Cardiac muscle cell (in vitro differentiated cells and primary cell): Measurements from ENCODE around the gene EYA4. TPM values are rescaled to one million over a fixed set of nuclear protein-coding genes. Genes with fewer than 3 reads are reported as not detected.

Experiments used
- DNase-seq, 2 donors: peaks; one replicate each; pipeline versions ENCODE4 v3.0.0 to v3.0.0-alpha.2; 2010 to 2017; ENCODE audit warnings: low read depth in 1 of 2, low spot score in 1 of 2
- H3K27ac ChIP-seq: fragments of 200-600 bp; sonication (generic); 2 replicates; pipeline ENCODE4 v1.5.1; 2016
- H3K27me3 ChIP-seq: fragments of 200-600 bp; sonication (generic); 2 replicates; pipeline ENCODE4 v1.6.0; 2016; ENCODE audit warnings: control low read depth
- H3K36me3 ChIP-seq: fragments of 200-600 bp; sonication (generic); 2 replicates; pipeline ENCODE4 v1.5.1; 2016; ENCODE audit warnings: control low read depth
- H3K4me1 ChIP-seq: fragments of 200-600 bp; sonication (generic); 2 replicates; pipeline ENCODE4 v1.8.1; 2017; ENCODE audit warnings: low read depth, mild to moderate bottlenecking, mixed run types
- H3K4me3 ChIP-seq: fragments of 200-600 bp; sonication (generic); 2 replicates; pipeline ENCODE4 v1.5.1; 2016; ENCODE audit warnings: mild to moderate bottlenecking
- H3K9me3 ChIP-seq: fragments of 200-600 bp; sonication (generic); 2 replicates; pipeline ENCODE4 v1.5.1; 2017; ENCODE audit warnings: low read depth, mild to moderate bottlenecking, control low read depth
- CTCF ChIP-seq: IDR thresholded peaks from 2 replicates; pipeline ENCODE4 v1.5.1; 2012; ENCODE audit warnings: low read depth, mild to moderate bottlenecking, low read length
- polyA plus RNA-seq: library from polyadenylated mRNA; unstranded; fragments of >200 nt; fragmentation: Nextera tagmentation; extraction: Ambion mirVana; gene quantifications from 2 replicates; pipeline ENCODE4 v1.2.1, GENCODE V29; 2016
- total RNA-seq: library from RNA; depleted of rRNA; stranded (reverse); fragments of >200 nt; gene quantifications from 2 replicates; pipeline ENCODE4 v1.2.3, GENCODE V29; 2016

EYA4 gene
- total and polyA plus RNA-seq, 2 experiments from 2014 or later = 0.03 to 0.11 TPM

- H3K4me3 ChIP-seq = no peak overlapping the region
- DNase-seq = no peak
- H3K4me1 ChIP-seq = no peaks in the 10 kb centered on the region
- H3K9me3 ChIP-seq = no peaks in the 10 kb centered on the region
- no peaks in the 10 kb centered on the region for H3K36me3 ChIP-seq
- no peaks in the 10 kb centered on the region for H3K27me3 ChIP-seq
- no peak overlapping the region for H3K27ac ChIP-seq
- TF ChIP-seq CTCF = no peak
Measured at GRCh38 chr6:133218852-133219251, 22.3 kb upstream of the EYA4 start.

- Histone ChIP-seq H3K9me3 (no peaks in the 10 kb centered on the region), H3K4me1 (no peaks in the 10 kb centered on the region), H3K27ac (no peak overlapping the region), H3K27me3 (no peaks in the 10 kb centered on the region), H3K36me3 (no peaks in the 10 kb centered on the region), H3K4me3 (no peak overlapping the region)
- TF ChIP-seq CTCF = no peak
- no peak for DNase-seq
Measured at GRCh38 chr6:133223452-133224029, 17.6 kb upstream of the EYA4 start.

GRCh38 chr6:133225560-133225959, 15.6 kb upstream of the EYA4 start:
- no peak for DNase-seq
- no peaks in the 10 kb centered on the region for H3K4me1 ChIP-seq
- H3K36me3 ChIP-seq = no peaks in the 10 kb centered on the region
- no peak overlapping the region for H3K4me3 ChIP-seq
- no peaks in the 10 kb centered on the region for H3K9me3 ChIP-seq
- no peaks in the 10 kb centered on the region for H3K27me3 ChIP-seq
- TF ChIP-seq CTCF = no peak
- no peak overlapping the region for H3K27ac ChIP-seq

GRCh38 chr6:133227344-133227743, 13.8 kb upstream of the EYA4 start:
- Histone ChIP-seq H3K4me1 (no peaks in the 10 kb centered on the region), H3K9me3 (no peaks in the 10 kb centered on the region), H3K27me3 (no peaks in the 10 kb centered on the region), H3K36me3 (no peaks in the 10 kb centered on the region), H3K27ac (no peak overlapping the region), H3K4me3 (no peak overlapping the region)
- no peak for DNase-seq
- TF ChIP-seq CTCF = no peak

GRCh38 chr6:133230052-133230451, 11.1 kb upstream of the EYA4 start:
- TF ChIP-seq CTCF = no peak
- no peak for DNase-seq
- no peaks in the 10 kb centered on the region for H3K4me1 ChIP-seq
- H3K27me3 ChIP-seq = no peaks in the 10 kb centered on the region
- H3K27ac ChIP-seq = no peak overlapping the region
- H3K9me3 ChIP-seq = no peaks in the 10 kb centered on the region
- no peak overlapping the region for H3K4me3 ChIP-seq
- H3K36me3 ChIP-seq = no peaks in the 10 kb centered on the region
